ENCODE measurements around the gene LRP1B. TPM values are rescaled to one million over a fixed set of nuclear protein-coding genes. Genes with fewer than 3 reads are reported as not detected.
A peak's percentile ranks its signal among the peaks of the same experiment; 100 is the strongest.

The LRP1B gene
- total and polyA plus RNA-seq, 2 donors (not counting 1 experiment from before 2014, with no cell fraction given) = under 0.01 to 0.01 TPM

GRCh38 chr2:141611176-141611571 lies 519.6 kb downstream of the LRP1B start:
- no peaks in the 10 kb centered on the region for H3K4me1 ChIP-seq (ENCODE audit: control insufficient read depth, extremely low read depth, insufficient read depth, low read length)
- DNase-seq (ENCODE audit: low read depth in 2 of 2) = peak; percentile 35 to 56
- no peak overlapping the region for H3K4me2 ChIP-seq (ENCODE audit: extremely low read depth, insufficient read depth, low read length)
- H3K79me2 ChIP-seq (ENCODE audit: control insufficient read depth, insufficient read depth, low read length) = no peaks in the 10 kb centered on the region
- H3K9me3 ChIP-seq (ENCODE audit: control insufficient read depth, insufficient read depth, low read depth, low read length) = no peaks in the 10 kb centered on the region
- no peaks in the 10 kb centered on the region for H3K27me3 ChIP-seq (ENCODE audit: control insufficient read depth, insufficient read depth, low read length)
- H3K9ac ChIP-seq (ENCODE audit: insufficient read depth, low read length) = no peak overlapping the region
- H3K36me3 ChIP-seq (ENCODE audit: control insufficient read depth, insufficient read depth, low read length) = no peaks in the 10 kb centered on the region
- TF ChIP-seq EZH2 (IDR thresholded peaks at IDR 0.05; ENCODE audit: low read length, missing control alignments) (no peak), CTCF (conservative IDR thresholded peaks at IDR 0.05 in 1 of 2, IDR thresholded peaks at IDR 0.05 in 1 of 2; ENCODE audit: low read depth in 1 of 2, low read length in 2 of 2) (no peak)
- no peak overlapping the region for H2AFZ ChIP-seq (ENCODE audit: low read length)
- no peak overlapping the region for H3K4me3 ChIP-seq (replicated peaks in 1 of 4; ENCODE audit: control extremely low read depth in 1 of 4, insufficient read depth in 1 of 4, low read depth in 3 of 4, low read length in 4 of 4)
- H3K27ac ChIP-seq (ENCODE audit: insufficient read depth, low read length) = no peak overlapping the region
- no peaks in the 10 kb centered on the region for H4K20me1 ChIP-seq (ENCODE audit: control insufficient read depth, extremely low read depth, insufficient read depth, low read length)

- no peak overlapping the region for H2AFZ ChIP-seq (ENCODE audit: low read length)
- no peak for TF ChIP-seq EZH2 (IDR thresholded peaks at IDR 0.05; ENCODE audit: low read length, missing control alignments)
- no peak for TF ChIP-seq CTCF (conservative IDR thresholded peaks at IDR 0.05 in 1 of 2, IDR thresholded peaks at IDR 0.05 in 1 of 2; ENCODE audit: low read depth in 1 of 2, low read length in 2 of 2)
- DNase-seq (ENCODE audit: low read depth in 2 of 2) = no peak
- H3K27me3 ChIP-seq (ENCODE audit: control insufficient read depth, insufficient read depth, low read length) = no peaks in the 10 kb centered on the region
- no peaks in the 10 kb centered on the region for H3K9me3 ChIP-seq (ENCODE audit: control insufficient read depth, insufficient read depth, low read depth, low read length)
- no peak overlapping the region for H3K27ac ChIP-seq (ENCODE audit: insufficient read depth, low read length)
- no peaks in the 10 kb centered on the region for H3K36me3 ChIP-seq (ENCODE audit: control insufficient read depth, insufficient read depth, low read length)
- no peak overlapping the region for H3K4me3 ChIP-seq (replicated peaks in 1 of 4; ENCODE audit: control extremely low read depth in 1 of 4, insufficient read depth in 1 of 4, low read depth in 3 of 4, low read length in 4 of 4)
- no peak overlapping the region for H3K4me2 ChIP-seq (ENCODE audit: extremely low read depth, insufficient read depth, low read length)
- no peak overlapping the region for H3K9ac ChIP-seq (ENCODE audit: insufficient read depth, low read length)
- H4K20me1 ChIP-seq (ENCODE audit: control insufficient read depth, extremely low read depth, insufficient read depth, low read length) = no peaks in the 10 kb centered on the region
- no peaks in the 10 kb centered on the region for H3K4me1 ChIP-seq (ENCODE audit: control insufficient read depth, extremely low read depth, insufficient read depth, low read length)
- no peaks in the 10 kb centered on the region for H3K79me2 ChIP-seq (ENCODE audit: control insufficient read depth, insufficient read depth, low read length)
These were observed 520.1 kb downstream of the LRP1B start for GRCh38 chr2:141610564-141611175.

- Histone ChIP-seq H3K4me2 (ENCODE audit: extremely low read depth, insufficient read depth, low read length) (no peak overlapping the region), H3K9me3 (ENCODE audit: control insufficient read depth, insufficient read depth, low read depth, low read length) (no peaks in the 10 kb centered on the region), H3K9ac (ENCODE audit: insufficient read depth, low read length) (no peak overlapping the region), H3K27me3 (ENCODE audit: control insufficient read depth, insufficient read depth, low read length) (no peaks in the 10 kb centered on the region), H3K36me3 (ENCODE audit: control insufficient read depth, insufficient read depth, low read length) (no peaks in the 10 kb centered on the region), H3K4me1 (ENCODE audit: control insufficient read depth, extremely low read depth, insufficient read depth, low read length) (no peaks in the 10 kb centered on the region), H3K27ac (ENCODE audit: insufficient read depth, low read length) (no peak overlapping the region), H3K4me3 (replicated peaks in 1 of 4; ENCODE audit: control extremely low read depth in 1 of 4, insufficient read depth in 1 of 4, low read depth in 3 of 4, low read length in 4 of 4) (no peak overlapping the region), H2AFZ (ENCODE audit: low read length) (no peak overlapping the region), H4K20me1 (ENCODE audit: control insufficient read depth, extremely low read depth, insufficient read depth, low read length) (no peaks in the 10 kb centered on the region), H3K79me2 (ENCODE audit: control insufficient read depth, insufficient read depth, low read length) (no peaks in the 10 kb centered on the region)
- no peak for DNase-seq (ENCODE audit: low read depth in 2 of 2)
- TF ChIP-seq CTCF (conservative IDR thresholded peaks at IDR 0.05 in 1 of 2, IDR thresholded peaks at IDR 0.05 in 1 of 2; ENCODE audit: low read depth in 1 of 2, low read length in 2 of 2) (no peak), EZH2 (IDR thresholded peaks at IDR 0.05; ENCODE audit: low read length, missing control alignments) (no peak)
These were observed 525.7 kb downstream of the LRP1B start for GRCh38 chr2:141605163-141605562.

All from fibroblast of lung (primary cell).